WTC11 (cell line): ENCODE results near the gene SORCS2. TPM values are rescaled to one million over a fixed set of nuclear protein-coding genes. Genes with fewer than 3 reads are reported as not detected.

Experiments
- ATAC-seq: fragments of 200-7000 bp; cut with Tn5 transposase; 2 replicates; pipeline ENCODE4 v1.10.0; 2021; ENCODE audit warnings: mild to moderate bottlenecking, moderate library complexity
- CTCF ChIA-PET: fragments of 300-600 bp; sonication (Branson Sonifier 250); formaldehyde crosslinking; loops from one replicate; lab custom pipeline; 2021; ENCODE audit warnings: antibody characterized with exemption; lab: Charles Lee
- POLR2A ChIA-PET: fragments of 350-600 bp; sonication (Branson Sonifier 250); formaldehyde crosslinking; loops from one replicate; lab custom pipeline; 2021; ENCODE audit warnings: antibody characterized with exemption; lab: Charles Lee
- DNase-seq: peaks from one replicate; pipeline ENCODE4 v3.0.0; 2021; ENCODE audit warnings: low spot score
- H3K27ac Mint-ChIP-seq: 2 replicates; pipeline ENCODE4 v1.8.0; 2021; ENCODE audit warnings: mixed read lengths
- H3K27me3 Mint-ChIP-seq: 2 replicates; pipeline ENCODE4 v1.8.0; 2021; ENCODE audit warnings: low read depth, mild to moderate bottlenecking, moderate library complexity, mixed read lengths
- H3K36me3 Mint-ChIP-seq: 2 replicates; pipeline ENCODE4 v1.8.0; 2021; ENCODE audit warnings: mixed read lengths
- H3K4me1 Mint-ChIP-seq: 2 replicates; pipeline ENCODE4 v1.8.0; 2022; ENCODE audit warnings: mixed read lengths
- H3K4me3 Mint-ChIP-seq: 2 replicates; pipeline ENCODE4 v1.8.0; 2021; ENCODE audit warnings: mild to moderate bottlenecking, moderate library complexity, mixed read lengths
- H3K9me3 Mint-ChIP-seq: 2 replicates; pipeline ENCODE4 v1.8.0; 2021; ENCODE audit warnings: mixed read lengths
- NFE2L1 ChIP-seq: sonication (generic); formaldehyde crosslinking; IDR thresholded peaks from 2 replicates; pipeline ENCODE4 v1.8.1; 2023; ENCODE audit warnings: missing genetic modification reagents
- RELA ChIP-seq: sonication (generic); formaldehyde crosslinking; IDR thresholded peaks from 2 replicates; pipeline ENCODE4 v1.8.1; 2022; ENCODE audit warnings: missing genetic modification reagents, mild to moderate bottlenecking, borderline replicate concordance
- SOX15 ChIP-seq: fragments of 250-450 bp; sonication (Bioruptor Pico); IDR thresholded peaks from 2 replicates; pipeline ENCODE4 v1.9.0; 2021; ENCODE audit warnings: mild to moderate bottlenecking
- TCF7 ChIP-seq: sonication (generic); formaldehyde crosslinking; IDR thresholded peaks from 2 replicates; pipeline ENCODE4 v1.8.0; 2022; ENCODE audit warnings: mild to moderate bottlenecking, low read depth, missing genetic modification reagents, moderate library complexity
- TEAD4 ChIP-seq: sonication (generic); formaldehyde crosslinking; IDR thresholded peaks from 2 replicates; pipeline ENCODE4 v1.8.0; 2022; ENCODE audit warnings: mild to moderate bottlenecking, missing genetic modification reagents
- total RNA-seq: library from RNA; stranded (reverse); gene quantifications from 3 replicates; pipeline ENCODE4 v1.2.3, GENCODE V29; 2021
- TF ChIP-seq, protein P1 (sequence below): fragments of 250-450 bp; sonication (Bioruptor Pico); IDR thresholded peaks from 2 replicates; pipeline ENCODE4 v1.9.0; 2021; ENCODE audit warnings: mild to moderate bottlenecking, borderline replicate concordance
- TF ChIP-seq, protein P2 (sequence below): sonication (generic); formaldehyde crosslinking; IDR thresholded peaks from 2 replicates; pipeline ENCODE4 v1.8.1; 2023; ENCODE audit warnings: mild to moderate bottlenecking, missing genetic modification reagents, moderate library complexity
- TF ChIP-seq, protein P3 (sequence below): sonication (generic); formaldehyde crosslinking; IDR thresholded peaks from 2 replicates; pipeline ENCODE4 v1.8.0; 2022; ENCODE audit warnings: mild to moderate bottlenecking, missing genetic modification reagents
- TF ChIP-seq, protein P4 (sequence below): sonication (generic); formaldehyde crosslinking; IDR thresholded peaks from 2 replicates; pipeline ENCODE4 v1.8.1; 2023; ENCODE audit warnings: mild to moderate bottlenecking, missing genetic modification reagents
- TF ChIP-seq, protein P5 (sequence below): sonication (generic); formaldehyde crosslinking; IDR thresholded peaks from 2 replicates; pipeline ENCODE4 v1.8.1; 2022; ENCODE audit warnings: missing genetic modification reagents, borderline replicate concordance
- TF ChIP-seq, protein P6 (sequence below): fragments of 250-450 bp; sonication (Bioruptor Pico); conservative IDR thresholded peaks from 2 replicates; pipeline ENCODE4 v1.9.0; 2021; ENCODE audit warnings: mild to moderate bottlenecking

Gene SORCS2
- total RNA-seq, 1 experiment from 2014 or later = 6.6 TPM

DNA sequence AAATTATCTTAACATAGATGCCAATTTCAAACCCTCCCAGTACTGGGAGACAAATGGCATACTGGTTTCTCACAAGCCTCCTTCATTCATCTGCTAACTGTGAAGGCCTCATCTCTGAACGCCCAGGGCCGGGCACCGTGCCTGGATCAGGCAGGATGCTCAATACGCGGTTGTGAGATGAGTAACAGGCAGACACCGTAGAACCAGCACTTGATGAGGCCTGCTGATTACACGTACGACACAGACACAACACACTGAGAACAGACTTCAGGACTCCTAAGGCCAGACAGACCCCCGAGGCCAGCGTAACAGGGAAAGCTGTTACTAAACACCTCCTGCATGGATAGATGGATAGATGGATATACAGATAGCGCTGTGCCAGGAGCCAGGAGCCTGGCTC, 592.7 kb downstream of the SORCS2 start (continued):
- TF ChIP-seq, protein P1, sequence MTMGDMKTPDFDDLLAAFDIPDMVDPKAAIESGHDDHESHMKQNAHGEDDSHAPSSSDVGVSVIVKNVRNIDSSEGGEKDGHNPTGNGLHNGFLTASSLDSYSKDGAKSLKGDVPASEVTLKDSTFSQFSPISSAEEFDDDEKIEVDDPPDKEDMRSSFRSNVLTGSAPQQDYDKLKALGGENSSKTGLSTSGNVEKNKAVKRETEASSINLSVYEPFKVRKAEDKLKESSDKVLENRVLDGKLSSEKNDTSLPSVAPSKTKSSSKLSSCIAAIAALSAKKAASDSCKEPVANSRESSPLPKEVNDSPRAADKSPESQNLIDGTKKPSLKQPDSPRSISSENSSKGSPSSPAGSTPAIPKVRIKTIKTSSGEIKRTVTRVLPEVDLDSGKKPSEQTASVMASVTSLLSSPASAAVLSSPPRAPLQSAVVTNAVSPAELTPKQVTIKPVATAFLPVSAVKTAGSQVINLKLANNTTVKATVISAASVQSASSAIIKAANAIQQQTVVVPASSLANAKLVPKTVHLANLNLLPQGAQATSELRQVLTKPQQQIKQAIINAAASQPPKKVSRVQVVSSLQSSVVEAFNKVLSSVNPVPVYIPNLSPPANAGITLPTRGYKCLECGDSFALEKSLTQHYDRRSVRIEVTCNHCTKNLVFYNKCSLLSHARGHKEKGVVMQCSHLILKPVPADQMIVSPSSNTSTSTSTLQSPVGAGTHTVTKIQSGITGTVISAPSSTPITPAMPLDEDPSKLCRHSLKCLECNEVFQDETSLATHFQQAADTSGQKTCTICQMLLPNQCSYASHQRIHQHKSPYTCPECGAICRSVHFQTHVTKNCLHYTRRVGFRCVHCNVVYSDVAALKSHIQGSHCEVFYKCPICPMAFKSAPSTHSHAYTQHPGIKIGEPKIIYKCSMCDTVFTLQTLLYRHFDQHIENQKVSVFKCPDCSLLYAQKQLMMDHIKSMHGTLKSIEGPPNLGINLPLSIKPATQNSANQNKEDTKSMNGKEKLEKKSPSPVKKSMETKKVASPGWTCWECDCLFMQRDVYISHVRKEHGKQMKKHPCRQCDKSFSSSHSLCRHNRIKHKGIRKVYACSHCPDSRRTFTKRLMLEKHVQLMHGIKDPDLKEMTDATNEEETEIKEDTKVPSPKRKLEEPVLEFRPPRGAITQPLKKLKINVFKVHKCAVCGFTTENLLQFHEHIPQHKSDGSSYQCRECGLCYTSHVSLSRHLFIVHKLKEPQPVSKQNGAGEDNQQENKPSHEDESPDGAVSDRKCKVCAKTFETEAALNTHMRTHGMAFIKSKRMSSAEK (CRISPR knock-in tag) = no peak
- TF ChIP-seq, protein P2, sequence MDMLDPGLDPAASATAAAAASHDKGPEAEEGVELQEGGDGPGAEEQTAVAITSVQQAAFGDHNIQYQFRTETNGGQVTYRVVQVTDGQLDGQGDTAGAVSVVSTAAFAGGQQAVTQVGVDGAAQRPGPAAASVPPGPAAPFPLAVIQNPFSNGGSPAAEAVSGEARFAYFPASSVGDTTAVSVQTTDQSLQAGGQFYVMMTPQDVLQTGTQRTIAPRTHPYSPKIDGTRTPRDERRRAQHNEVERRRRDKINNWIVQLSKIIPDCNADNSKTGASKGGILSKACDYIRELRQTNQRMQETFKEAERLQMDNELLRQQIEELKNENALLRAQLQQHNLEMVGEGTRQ (CRISPR knock-in tag) = no peak
- TF ChIP-seq TEAD4 (CRISPR knock-in tag) (no peak), SOX15 (no peak), TCF7 (no peak), NFE2L1 (CRISPR knock-in tag) (no peak)
- TF ChIP-seq, protein P3, sequence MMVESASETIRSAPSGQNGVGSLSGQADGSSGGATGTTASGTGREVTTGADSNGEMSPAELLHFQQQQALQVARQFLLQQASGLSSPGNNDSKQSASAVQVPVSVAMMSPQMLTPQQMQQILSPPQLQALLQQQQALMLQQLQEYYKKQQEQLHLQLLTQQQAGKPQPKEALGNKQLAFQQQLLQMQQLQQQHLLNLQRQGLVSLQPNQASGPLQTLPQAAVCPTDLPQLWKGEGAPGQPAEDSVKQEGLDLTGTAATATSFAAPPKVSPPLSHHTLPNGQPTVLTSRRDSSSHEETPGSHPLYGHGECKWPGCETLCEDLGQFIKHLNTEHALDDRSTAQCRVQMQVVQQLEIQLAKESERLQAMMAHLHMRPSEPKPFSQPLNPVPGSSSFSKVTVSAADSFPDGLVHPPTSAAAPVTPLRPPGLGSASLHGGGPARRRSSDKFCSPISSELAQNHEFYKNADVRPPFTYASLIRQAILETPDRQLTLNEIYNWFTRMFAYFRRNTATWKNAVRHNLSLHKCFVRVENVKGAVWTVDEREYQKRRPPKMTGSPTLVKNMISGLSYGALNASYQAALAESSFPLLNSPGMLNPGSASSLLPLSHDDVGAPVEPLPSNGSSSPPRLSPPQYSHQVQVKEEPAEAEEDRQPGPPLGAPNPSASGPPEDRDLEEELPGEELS (CRISPR knock-in tag) = no peak
- TF ChIP-seq, protein P4, sequence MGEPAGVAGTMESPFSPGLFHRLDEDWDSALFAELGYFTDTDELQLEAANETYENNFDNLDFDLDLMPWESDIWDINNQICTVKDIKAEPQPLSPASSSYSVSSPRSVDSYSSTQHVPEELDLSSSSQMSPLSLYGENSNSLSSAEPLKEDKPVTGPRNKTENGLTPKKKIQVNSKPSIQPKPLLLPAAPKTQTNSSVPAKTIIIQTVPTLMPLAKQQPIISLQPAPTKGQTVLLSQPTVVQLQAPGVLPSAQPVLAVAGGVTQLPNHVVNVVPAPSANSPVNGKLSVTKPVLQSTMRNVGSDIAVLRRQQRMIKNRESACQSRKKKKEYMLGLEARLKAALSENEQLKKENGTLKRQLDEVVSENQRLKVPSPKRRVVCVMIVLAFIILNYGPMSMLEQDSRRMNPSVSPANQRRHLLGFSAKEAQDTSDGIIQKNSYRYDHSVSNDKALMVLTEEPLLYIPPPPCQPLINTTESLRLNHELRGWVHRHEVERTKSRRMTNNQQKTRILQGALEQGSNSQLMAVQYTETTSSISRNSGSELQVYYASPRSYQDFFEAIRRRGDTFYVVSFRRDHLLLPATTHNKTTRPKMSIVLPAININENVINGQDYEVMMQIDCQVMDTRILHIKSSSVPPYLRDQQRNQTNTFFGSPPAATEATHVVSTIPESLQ (CRISPR knock-in tag) = no peak

DNA sequence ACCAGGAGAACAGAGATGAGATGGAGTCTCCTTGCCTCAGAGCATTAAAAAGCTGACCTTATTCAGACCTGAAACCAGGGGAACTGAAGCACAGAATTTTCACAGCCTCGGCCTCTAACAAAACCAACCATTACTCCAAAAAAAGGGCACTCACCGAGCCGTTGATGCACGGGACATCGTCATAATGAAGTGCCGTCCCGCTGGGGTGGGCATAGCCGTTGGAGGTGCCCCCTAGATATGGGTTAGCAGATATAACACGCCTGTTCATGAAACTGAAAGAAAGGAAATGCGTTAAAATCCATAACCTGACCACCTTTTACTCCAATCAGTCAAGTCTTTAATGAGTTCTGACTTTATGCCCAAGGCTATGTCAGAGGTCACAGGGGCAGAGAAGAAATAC, 593.7 kb downstream of the SORCS2 start:
- H3K9me3 Mint-ChIP-seq = no peaks in the 10 kb centered on the region
- CTCF ChIA-PET = interaction anchor here (2.0 kb wide), 1 partner anchor 16 kb away, joined by 6 read pairs; no protein-coding TSS in a partner anchor
- H3K4me1 Mint-ChIP-seq = no peaks in the 10 kb centered on the region
- no peak for ATAC-seq
- POLR2A ChIA-PET = no interaction called here
- H3K27me3 Mint-ChIP-seq = no peaks in the 10 kb centered on the region; the same call in 1 of the 2 replicates
- no peak overlapping the region for H3K4me3 Mint-ChIP-seq
- no peak for DNase-seq
- no peak for TF ChIP-seq RELA (CRISPR knock-in tag)
- TF ChIP-seq, protein P5, sequence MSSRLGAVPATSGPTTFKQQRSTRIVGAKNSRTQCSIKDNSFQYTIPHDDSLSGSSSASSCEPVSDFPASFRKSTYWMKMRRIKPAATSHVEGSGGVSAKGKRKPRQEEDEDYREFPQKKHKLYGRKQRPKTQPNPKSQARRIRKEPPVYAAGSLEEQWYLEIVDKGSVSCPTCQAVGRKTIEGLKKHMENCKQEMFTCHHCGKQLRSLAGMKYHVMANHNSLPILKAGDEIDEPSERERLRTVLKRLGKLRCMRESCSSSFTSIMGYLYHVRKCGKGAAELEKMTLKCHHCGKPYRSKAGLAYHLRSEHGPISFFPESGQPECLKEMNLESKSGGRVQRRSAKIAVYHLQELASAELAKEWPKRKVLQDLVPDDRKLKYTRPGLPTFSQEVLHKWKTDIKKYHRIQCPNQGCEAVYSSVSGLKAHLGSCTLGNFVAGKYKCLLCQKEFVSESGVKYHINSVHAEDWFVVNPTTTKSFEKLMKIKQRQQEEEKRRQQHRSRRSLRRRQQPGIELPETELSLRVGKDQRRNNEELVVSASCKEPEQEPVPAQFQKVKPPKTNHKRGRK (CRISPR knock-in tag) = no peak
- TF ChIP-seq, protein P6, sequence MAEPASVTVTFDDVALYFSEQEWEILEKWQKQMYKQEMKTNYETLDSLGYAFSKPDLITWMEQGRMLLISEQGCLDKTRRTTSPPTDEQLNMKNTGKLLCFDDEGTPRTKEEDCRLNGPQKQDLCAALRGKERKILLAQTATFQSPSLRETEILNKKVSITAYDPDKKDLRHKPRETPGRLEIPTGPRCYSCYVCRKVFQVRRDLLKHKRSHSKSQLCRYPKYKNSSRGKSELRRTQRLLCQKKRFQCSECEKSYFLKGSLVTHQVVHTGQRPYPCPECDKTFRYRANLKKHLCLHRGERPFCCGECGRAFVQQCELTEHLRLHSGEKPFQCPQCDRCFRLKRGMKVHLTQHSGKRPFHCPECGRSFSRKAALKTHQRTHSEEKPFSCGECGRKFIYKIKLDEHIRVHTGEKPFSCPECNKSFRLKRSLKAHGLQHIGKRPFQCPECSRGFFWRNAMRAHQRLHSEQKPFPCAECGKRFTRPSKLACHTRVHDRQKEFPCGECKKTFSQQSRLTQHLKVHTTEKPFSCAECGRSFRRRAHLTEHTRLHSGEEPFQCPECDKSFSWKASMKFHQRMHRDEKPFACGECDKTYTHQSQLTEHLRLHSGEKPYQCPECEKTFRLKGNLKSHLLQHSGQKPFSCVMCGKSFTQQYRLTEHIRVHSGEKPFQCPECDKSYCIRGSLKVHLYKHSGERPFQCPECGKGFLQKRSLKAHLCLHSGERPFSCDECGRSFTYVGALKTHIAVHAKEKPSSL (CRISPR knock-in tag) = no peak
- peaks cover 8% of the 10 kb centered on the region for H3K36me3 Mint-ChIP-seq
- H3K27ac Mint-ChIP-seq = no peak overlapping the region
